GM21619 (cell line): ENCODE results near the gene UNC5CL.
"Not testable (repeated sequence)": the region's sequence is repeated elsewhere in the genome, so short reads cannot be mapped to it uniquely, and the experiment has no call there.

Experiments used
- ATAC-seq: cut with Tn5 transposase; IDR thresholded peaks from one replicate; pipeline ENCODE4 v1.9.1; 2021; ENCODE audit not compliant: unreplicated experiment

UNC5CL gene

DNA sequence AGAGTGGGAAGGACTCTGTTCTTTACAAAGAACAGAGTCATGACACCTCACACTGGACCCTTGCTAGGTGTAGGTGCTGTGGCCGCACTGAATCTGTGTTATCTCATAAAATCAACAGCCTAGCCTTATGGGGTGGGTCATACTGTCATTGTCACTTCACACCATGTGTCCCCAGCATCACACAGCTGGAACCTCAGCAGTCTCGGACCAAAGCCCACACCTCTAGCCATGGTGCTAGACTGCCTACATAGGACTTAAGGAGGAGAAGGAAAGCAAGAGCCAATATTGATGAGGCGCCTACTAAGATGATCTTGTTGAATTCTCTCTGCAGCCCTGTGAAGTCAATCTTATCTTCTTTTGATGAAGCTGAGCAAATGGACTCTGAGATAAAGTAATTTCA, 31.0 kb downstream of the UNC5CL start:
- ATAC-seq = no peak

DNA sequence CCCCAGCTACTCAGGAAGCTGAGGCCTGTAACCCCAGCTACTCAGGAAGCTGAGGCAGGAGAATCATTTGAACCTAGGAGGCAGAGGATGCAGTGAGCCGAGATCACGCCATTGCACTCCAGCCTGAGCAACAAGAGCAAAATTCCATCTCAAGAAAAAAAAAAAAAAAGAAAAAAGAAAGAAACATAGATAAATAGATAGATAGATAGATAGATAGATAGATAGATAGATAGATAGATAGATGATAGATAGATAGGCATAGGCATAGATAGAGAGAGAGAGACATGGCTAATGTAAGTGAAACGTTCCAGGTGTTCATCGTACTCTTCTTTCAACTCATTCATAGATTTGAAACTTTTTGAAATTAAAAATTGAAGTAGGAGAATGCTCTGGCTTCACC, 32.0 kb downstream of the UNC5CL start:
- ATAC-seq = not testable (repeated sequence)

DNA sequence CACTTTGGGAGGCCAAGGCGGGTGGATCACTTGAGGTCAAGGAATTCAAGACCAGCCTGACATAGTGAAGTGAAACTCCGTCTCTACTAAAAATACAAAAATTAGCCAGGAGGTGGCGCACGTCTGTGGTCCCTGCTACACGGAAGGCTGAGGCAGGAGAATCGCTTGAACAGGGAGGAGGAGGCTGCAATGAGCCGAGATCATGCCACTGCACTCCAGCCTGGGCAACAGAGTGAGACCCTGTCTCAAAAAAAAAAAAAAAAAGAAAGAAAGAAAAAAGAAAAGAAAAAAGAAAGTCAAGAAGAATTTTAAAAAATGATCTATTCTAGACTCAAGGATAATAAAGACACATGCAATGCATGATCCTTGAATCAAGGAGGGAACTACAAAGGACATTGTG, 32.8 kb downstream of the UNC5CL start:
- not testable (repeated sequence) for ATAC-seq

DNA sequence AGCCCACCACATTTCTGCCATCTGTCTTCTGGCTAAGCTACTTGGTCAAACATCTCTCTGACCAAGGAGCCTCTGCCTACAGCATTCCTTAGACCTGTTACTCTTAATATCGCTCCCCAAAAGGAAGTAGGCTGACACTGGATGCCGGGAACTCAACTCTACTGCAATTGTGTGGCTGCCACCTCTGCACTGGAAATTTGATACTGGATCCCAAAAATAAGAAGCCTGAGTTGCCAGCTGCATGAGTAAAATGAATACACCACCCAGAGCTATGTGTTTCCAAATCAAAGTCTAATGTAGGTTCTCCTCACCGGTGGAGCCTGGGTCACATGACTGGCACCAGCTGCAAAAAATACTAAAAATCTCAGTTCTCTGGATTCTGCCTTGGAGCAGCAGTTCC, 36.9 kb downstream of the UNC5CL start:
- no peak for ATAC-seq

DNA sequence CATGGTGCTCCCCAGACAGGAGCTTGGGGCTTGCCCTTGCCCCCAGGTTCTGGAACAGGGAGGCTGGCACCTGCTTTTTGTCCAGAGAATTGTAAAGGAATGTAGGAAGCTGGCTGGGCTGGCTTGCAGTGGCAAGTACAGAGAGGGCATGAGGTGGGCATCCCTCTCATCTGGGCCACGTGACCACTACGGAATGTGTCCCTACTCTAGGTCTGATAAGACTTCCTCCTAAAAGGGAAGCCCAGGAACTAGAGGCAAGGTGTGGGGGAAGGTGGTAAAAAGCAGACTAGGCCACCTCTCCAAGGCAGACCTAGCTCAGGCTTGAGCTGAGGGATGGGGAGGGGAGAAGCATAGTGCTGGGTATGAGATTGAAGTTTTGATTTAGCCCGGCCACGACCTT, 38.8 kb downstream of the UNC5CL start:
- no peak for ATAC-seq

DNA sequence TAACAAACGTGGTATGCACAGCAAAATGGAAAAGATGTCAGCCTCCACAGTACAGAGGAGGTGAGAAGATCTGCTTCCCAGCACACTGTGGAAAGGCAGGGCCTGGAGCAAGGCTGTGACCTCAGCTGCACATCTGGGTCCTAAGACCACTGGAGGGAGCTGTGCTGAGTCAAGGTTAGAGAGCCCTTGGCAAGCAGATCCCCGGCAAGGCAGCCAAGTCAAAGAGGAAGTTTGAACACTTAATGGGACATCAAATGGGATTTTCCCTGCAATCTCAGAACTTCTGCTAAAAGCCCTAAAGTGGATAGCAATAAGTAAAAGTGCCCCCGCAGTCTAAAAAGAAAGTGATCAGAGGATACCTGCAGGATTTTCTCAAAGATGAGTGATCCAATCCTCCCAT, 39.5 kb downstream of the UNC5CL start:
- ATAC-seq = no peak

DNA sequence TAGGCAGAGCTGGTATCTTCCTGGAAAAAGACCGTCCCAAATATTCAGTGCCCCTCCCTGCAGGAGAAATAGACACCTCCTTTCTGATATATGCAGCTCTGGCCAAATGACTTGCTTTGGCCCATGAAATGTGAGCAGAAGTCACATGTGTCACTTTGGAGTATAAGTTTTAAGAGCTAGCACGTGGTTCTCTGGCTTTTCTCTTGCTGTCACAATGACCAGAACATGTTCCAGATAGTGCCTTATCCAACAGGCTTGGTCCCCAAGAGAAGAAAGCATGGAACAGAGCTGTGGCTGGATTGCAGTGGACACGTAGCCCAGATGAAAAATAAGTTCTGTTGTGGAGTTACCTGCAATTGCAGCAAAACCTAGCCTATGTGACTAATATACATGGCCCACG, 40.4 kb downstream of the UNC5CL start:
- no peak for ATAC-seq

DNA sequence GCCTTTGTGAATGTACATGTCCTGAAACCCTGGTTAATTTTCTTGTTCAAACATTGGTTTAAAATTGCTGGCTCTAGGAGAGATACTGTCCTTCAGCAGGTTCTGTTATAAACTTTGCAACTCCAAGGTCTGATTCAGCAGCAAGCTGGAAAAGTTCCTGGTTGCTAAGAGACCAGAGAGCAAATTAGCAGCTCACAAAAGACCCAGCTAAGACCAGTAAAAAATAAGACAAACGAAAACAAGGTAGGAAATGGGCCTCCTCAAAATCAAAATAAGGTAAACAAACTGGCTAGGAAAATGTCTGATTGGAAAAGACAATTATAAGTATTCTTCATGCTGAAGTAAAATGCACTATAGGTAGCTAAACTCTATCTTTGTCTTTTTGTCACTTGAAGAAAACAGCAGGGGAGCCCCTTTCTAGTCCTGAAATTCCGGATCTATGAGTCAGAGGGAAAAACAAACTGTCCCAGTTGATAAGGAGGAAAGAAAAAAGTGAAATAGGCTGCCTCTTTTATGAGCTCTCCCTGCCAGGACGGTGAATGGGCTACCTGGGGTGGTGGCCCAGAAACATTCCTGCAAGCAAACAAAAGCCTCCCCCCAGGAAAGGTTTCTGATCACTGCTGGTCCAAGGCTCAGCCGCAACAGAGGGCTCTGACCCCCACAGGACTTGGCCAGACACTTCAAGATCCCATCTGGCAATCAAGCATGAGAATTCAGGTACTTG, 41.6 kb downstream of the UNC5CL start:
- no peak for ATAC-seq

DNA sequence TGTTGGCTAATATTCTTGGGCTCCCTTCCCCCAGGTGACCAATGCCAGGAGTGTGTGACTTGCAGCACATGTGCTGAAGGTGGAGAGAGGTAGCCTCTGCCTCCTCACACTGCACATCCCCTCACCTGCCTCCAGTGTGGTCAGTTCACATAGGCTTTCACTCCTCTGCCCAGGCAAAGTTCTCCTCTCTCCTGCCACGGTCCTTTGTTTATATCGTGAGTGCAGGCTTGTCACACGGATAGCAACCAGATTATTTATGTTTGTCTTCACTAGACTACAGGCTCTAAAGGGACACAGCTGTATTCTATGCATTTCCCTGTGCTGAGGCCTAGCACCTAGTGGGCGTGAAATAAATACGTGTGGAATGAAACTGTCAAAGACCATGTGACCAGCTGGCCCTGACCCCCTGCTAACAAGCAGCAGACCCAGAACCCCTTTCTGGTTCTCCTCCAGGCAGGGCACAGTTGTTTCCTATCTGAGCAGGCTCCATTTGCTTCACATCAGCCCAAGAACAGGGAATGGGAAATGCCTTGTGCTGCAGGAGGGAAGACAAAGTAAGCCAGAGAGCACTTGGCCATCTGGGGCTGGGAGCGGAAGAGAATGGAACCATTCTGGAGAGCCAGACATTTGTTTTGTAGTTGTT, 42.3 kb downstream of the UNC5CL start:
- no peak for ATAC-seq

DNA sequence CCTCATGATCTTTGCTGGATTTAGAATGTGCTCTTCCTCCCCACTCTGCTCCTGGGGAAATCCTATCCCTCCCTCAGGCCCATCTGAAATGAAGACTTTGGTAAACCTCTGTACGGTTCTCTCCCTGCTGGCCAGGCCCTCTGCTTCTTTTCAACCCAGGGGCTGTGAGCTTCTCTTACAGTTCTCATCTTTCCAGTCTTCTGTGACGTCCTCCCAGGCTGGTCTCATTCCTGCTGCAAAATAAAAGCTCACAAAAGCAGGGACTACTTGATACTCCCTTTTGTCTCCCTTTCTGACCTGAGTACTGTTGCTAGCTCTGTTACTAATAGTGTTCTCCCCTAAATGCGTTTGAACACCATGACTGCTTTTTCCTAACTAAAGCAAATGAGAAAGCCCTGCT, 46.3 kb downstream of the UNC5CL start:
- no peak for ATAC-seq

DNA sequence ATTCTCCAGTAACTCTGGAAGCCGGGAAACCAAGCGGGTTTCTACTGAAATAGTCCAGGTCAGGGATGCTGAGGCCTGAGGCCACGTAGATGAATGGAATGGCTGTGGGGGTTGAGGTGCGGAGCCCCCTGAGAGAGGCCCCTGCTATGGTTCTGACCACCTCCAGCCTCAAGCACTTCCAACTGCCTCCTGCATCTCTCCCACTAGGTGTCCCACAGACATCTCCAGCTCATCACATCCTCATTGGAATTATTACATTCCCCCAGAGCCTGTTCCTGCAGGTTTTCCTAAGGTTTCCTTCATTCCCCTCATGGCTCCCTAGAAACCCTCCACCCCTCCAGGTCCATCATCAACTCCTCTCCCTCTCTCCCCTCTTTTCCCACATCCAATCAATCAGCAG, 48.7 kb downstream of the UNC5CL start:
- no peak for ATAC-seq

DNA sequence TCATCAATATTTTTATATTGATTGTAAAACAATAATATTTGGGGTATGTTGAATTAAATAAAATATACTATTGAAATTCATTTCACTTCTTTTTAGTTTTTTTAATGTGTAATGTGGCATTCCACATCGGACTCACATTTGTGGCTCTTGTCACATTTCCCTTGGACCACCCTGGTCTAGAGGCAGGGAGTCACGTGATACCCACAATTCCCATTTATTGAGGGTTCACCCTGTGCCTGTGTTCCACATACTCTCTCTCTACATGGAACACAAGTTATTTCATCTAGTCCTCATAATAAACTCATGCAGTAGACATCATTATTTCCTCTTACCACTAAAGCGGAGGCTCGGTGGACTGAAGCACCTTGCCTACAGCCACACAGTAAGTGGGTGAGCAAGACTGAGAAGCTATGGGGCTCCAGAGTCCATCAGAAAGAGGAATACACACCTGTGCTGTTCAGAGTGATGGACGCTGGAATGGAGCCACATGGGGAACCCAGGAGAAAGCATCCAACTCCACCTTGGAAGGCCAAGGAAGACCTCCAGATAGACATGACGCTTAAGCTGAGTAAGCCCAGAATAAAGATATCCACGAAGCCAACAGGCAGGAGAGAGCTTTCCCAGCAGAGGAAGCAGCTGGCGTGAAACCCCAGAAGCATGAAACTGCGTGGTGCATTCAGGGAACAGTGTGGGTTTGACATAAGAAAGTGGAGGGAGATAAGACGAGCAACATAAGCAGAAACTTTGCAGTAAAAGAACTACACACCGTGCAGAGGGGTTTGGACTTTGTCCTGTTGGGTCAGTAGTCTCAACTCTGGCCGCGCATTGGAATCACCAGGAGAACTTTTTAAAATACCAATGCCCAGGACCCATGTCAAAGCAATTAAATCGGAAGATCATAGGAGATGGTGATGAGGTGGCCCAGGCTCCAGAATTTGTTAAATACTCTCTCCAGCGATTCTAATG, 49.5 kb downstream of the UNC5CL start:
- no peak for ATAC-seq

DNA sequence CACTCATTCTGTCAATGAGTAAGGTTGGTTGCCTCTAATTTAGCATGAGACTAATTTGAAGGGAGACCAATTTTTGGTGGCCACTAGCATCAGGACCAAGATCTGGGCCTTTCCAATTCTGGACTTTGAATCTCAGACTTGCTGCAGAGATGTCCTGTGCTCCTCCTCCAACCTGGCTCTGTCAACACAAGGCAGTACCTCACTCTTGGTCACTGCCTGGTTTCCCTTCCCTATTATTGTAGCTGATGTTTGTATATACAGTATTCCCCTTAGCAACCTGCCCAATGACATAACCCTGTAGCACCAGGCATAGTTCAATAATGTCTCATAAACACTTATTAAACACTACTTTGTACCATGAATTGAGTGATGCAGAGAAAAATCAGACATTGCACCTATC, 50.4 kb downstream of the UNC5CL start:
- ATAC-seq = no peak

DNA sequence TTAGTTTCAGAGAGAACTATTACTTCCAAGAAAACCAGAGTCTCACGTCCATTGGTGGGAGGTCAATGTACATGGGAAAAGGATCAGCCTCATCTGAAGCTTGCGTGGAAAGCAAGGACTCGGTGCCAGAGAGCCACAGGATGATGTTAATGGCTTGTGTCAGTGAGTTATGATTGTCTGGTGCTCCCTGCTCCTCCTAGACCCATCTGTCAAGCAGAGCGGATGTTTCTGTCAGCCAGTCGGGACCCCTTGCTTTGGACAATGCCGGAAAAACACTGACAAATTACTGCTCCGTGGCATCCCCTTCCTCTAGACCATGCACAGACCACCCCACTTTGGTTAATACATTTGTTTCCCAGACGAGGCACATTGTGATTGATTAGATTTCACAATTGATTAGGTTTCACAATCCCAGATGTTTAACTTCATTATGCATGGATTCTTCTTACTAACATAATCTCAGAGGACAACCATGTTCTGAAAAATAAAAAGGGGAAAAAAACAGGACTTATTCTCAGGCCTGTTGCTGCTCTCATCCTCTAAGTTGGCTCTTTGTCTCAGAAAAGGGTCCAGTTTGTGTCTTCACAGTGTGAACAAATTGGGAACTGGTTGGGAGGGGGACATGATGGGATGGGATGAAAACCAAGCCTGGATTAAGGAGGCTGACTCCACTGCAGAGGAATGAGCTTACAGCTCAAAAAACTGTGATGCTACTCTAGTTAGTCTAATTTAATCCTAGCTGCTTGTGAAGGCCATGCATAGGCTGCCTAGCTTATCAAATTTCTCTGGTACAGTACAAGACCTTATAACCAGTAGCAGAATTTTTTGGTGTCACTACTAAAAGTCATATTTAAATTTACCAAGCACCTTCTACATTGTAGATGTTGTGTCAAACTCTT, 51.9 kb downstream of the UNC5CL start:
- ATAC-seq = no peak

DNA sequence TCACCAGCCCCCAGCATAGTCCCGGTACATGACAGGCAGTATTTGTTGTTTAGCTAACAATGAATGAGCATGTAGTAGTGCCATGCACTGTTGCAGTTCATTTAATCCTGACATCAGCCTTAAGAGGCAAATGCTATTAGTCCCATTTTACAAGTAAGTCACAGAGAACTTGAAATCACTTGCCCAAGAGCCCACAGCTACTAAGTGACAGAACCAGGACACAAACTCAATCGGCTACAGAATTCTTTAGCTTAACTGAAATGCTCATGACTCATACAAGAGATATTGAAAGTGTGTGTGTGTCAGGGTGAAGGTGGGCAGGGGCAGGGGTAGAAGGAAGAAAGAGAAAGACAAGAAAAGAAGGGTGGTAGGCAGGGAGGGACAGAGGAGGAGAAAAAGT, 52.7 kb downstream of the UNC5CL start:
- no peak for ATAC-seq

DNA sequence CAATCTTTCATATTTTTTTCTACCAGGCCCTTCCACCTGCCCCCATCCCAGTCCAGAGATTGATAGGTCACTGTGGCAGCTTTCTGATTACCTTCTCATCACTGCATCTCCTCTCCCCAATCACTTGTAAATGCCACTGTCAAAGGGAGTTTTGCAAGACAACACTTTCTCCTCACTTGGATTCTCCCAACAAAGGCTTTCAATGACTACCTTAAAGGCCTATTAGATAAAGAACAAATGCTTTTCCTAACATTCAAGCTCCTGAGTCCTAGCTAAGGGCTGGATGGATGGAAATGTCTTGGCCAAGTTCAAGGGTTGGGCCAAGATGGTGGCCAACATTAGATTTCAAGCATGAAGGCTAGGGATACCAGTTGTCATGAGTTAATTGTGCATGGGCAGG, 55.3 kb downstream of the UNC5CL start:
- ATAC-seq = no peak

DNA sequence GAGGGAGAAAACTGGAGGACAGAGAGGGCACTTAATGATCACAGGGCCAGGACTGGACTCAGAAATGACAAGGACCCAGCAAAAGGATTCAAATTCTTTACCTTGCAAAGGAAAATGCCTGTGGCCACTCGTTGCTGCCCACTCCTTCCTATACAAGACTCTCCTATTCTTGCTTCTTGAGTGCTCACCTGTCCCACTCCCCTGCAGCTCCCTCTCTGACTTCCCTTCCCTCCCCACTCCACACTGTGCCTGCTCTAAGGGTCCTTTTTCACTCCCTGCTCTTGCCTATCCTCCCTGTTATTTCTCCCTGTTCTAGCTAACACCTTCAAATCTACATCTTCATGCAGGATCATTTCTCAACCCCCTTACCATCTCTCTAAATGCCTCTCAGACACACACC, 56.1 kb downstream of the UNC5CL start:
- ATAC-seq = no peak

DNA sequence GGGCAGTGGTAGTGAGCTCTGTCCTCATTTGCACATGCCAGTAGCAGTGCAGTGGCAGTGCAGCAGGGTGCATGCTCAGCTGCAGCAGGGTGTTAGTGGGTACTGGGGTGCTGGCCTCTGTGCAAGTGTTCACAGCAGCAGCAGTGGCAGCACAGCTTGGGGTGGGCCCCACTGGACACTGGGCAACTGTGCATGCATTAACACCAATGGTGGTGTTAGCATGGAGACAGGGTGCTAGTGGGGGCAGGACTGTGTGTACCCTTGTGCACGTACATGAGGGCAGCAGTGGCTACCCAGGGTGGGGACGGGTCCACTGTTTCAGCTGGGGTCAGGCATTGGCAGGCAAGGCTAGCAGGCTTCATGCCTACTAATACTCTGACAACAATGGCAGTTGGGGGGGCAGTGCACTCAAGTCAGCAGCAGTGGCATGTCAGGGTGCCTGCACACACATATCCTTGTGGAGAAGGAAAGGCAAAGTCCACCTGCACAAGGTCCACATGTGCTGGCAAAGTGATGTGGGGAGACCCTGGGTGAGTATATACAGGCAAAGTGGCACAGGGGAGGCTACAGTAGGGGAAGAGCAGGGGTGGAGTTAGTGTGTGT, 60.2 kb downstream of the UNC5CL start:
- no peak for ATAC-seq

DNA sequence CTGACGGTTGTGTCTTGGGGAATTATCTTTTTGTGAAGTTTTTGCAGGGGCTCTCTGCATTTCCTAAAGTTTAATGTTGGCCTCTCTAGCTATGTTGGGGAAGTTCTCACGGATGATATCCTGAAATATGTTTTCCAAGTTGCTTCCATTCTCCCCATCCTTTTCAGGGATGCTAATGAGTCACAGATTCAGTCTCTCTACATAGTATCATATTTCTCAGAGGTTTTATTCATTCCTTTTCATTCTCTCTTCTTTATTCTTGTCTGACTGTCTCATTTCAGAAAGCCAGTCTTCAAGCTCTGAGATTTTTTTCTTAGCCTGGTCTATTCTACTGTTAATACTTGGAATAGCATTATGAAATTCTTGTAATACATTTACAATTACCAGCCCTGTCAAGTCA, 61.3 kb downstream of the UNC5CL start:
- ATAC-seq = no peak

DNA sequence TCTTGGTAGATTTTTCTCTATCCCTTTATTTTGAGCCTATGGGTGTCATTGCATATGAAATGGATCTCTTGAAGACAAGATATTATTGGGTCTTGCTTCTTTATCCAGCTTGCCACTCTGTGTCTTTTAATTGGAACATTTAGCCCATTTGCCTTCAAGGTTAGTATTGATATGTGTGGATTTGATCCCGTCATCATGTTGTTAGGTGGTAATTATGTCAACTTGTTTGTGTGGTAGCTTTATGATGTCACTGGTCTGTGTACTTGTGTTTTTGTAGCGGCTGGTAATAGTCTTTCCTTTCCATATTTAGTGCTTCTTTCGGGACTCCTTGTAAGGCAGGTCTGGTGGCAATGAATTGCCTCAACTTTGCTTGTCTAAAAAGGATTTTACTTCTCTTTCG, 61.9 kb downstream of the UNC5CL start:
- ATAC-seq = no peak
